Measurements from ENCODE around the gene KCNQ5. TPM values are rescaled to one million over a fixed set of nuclear protein-coding genes. Genes with fewer than 3 reads are reported as not detected.

The KCNQ5 gene
- total RNA-seq, 4 donors from 2014 or later, result 1.1 to 14.6 (median 9.0) TPM

DNA sequence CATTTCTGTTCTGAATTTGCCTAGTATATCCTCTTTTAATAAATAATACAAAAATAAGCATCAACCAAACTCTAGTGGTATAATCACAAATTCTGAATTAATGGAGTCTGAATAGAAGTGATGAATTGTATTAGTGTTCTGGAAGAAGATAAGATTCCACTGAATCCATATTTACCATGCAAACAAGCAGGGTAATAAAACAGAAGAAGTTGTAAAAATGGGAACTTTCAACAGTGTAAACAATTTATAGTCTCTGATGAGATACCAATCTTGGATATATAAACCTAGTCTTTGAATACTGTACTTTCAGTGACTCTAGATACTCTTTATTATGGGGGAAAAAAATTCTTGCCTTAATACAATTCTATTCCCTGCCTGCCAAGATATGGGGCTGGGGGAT lies 405.8 kb downstream of the KCNQ5 start:
- H3K27me3 ChIP-seq, result no peaks in the 10 kb centered on the region
- H3K36me3 ChIP-seq, result no peaks in the 10 kb centered on the region
- H3K4me1 ChIP-seq, result peaks cover 0 to 4% of the 10 kb centered on the region in 2 donors
- TF ChIP-seq, protein P1, sequence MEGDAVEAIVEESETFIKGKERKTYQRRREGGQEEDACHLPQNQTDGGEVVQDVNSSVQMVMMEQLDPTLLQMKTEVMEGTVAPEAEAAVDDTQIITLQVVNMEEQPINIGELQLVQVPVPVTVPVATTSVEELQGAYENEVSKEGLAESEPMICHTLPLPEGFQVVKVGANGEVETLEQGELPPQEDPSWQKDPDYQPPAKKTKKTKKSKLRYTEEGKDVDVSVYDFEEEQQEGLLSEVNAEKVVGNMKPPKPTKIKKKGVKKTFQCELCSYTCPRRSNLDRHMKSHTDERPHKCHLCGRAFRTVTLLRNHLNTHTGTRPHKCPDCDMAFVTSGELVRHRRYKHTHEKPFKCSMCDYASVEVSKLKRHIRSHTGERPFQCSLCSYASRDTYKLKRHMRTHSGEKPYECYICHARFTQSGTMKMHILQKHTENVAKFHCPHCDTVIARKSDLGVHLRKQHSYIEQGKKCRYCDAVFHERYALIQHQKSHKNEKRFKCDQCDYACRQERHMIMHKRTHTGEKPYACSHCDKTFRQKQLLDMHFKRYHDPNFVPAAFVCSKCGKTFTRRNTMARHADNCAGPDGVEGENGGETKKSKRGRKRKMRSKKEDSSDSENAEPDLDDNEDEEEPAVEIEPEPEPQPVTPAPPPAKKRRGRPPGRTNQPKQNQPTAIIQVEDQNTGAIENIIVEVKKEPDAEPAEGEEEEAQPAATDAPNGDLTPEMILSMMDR (IDR thresholded peaks at IDR 0.05), result no peak
- TF ChIP-seq POLR2A (IDR thresholded peaks at IDR 0.05), result no peak
- H3K9me3 ChIP-seq, result no peaks in the 10 kb centered on the region
- no peak overlapping the region for H3K4me3 ChIP-seq (replicated peaks in 1 of 3)
- DNase-seq, result no peak
- no peak overlapping the region for H3K27ac ChIP-seq
- intact Hi-C loops (cut with DNase I), result no loop called here

DNA sequence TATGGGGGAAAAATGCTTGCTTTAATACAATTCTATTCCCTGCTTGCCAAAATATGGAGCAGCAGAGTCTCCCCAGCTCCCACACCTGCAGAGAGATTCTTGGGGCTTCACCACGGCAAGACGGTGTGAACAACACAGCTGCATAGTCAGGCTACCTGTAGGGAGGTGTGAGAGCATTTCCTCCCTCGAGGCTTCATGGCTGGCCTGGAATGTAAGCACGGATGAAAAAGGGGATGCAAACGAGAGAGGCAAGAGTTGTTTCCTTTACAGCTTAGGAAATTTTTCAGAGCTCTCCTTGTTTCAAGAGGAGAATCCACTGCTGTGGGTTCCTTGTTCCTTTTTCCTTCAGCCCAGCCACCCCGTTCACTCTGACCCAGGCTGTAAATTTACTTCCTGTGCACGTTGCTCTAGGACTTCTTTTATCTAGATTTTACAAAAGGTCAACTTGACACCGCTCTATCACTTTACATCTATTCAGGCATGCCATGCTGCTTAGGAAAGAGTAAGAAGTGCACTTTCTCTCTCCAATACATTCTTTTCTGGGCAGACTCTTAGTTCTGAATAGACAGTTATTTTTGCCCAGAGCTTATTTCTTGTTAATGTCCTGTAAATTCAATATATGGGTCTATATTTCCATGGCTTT lies 406.4 kb downstream of the KCNQ5 start:
- no peaks in the 10 kb centered on the region for H3K36me3 ChIP-seq
- H3K9me3 ChIP-seq, result no peaks in the 10 kb centered on the region
- intact Hi-C loops (cut with DNase I), result no loop called here
- 32 to 35% methylated on average over 8 of the region's 8 CpGs for WGBS, 2 donors
- no peaks in the 10 kb centered on the region for H3K4me1 ChIP-seq
- H3K27ac ChIP-seq, result no peak overlapping the region
- DNase-seq, result no peak
- TF ChIP-seq, protein P1 (IDR thresholded peaks at IDR 0.05), result no peak
- no peak for TF ChIP-seq POLR2A (IDR thresholded peaks at IDR 0.05)
- H3K27me3 ChIP-seq, result no peaks in the 10 kb centered on the region
- H3K4me3 ChIP-seq (replicated peaks in 1 of 3), result no peak overlapping the region

DNA sequence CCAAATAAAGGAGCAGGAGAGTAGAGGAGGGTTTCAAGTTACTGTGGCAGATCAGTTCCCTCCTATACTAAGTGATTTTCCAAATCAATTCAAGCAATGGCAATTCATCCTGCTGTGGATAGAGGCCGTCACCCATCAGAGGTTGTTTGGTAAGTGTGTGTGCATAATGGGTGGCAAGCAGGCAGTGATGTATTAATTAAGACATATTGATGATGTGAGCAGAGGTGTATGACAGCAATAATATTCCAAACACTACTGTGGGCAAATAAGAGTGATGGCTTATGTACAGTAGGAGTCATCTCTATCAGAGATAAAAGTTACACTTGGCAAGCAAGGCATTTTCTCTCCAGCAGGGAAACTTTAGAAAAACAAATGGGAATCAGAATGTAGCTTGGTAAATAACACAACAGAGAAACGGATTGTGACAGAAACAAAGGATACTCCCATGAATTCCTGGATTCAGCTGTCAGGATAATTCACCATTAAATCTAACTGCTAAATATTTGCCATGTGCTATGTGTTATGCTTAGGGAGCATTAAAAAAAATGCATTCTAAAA lies 407.1 kb downstream of the KCNQ5 start:
- DNase-seq, result no peak
- Histone ChIP-seq H3K27ac (no peak overlapping the region), H3K4me3 (replicated peaks in 1 of 3) (no peak overlapping the region), H3K9me3 (no peaks in the 10 kb centered on the region), H3K36me3 (no peaks in the 10 kb centered on the region), H3K4me1 (no peaks in the 10 kb centered on the region), H3K27me3 (no peaks in the 10 kb centered on the region)
- intact Hi-C loops (cut with DNase I), result no loop called here
- no peak for TF ChIP-seq POLR2A (IDR thresholded peaks at IDR 0.05)
- TF ChIP-seq, protein P1 (IDR thresholded peaks at IDR 0.05), result no peak
- 80 to 81% methylated on average over 2 of the region's 2 CpGs for WGBS, 2 donors

DNA sequence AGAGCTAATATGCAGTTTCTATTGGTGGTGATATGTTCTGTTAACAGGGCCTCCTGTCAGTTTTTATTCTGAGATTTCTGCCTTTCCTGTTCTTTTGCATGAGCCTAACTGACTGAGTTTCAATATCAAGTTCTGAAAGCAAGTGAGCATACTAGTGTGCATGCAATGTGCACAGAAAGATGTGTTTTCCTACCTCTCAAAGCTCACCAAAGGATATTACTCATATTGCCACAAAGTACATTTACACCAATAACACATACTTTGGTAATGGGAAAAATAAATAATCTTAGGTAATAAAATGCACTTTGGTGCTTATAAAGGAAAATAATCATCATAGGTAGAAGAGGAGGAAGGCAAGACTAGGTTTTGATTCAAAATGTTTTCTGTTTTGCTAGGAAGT lies 408.4 kb downstream of the KCNQ5 start:
- H3K4me1 ChIP-seq, result no peaks in the 10 kb centered on the region
- H3K4me3 ChIP-seq (replicated peaks in 1 of 3), result no peak overlapping the region
- H3K9me3 ChIP-seq, result no peaks in the 10 kb centered on the region
- H3K27ac ChIP-seq, result no peak overlapping the region
- no peaks in the 10 kb centered on the region for H3K27me3 ChIP-seq
- TF ChIP-seq, protein P1 (IDR thresholded peaks at IDR 0.05), result no peak
- no peak for TF ChIP-seq POLR2A (IDR thresholded peaks at IDR 0.05)
- H3K36me3 ChIP-seq, result no peaks in the 10 kb centered on the region
- intact Hi-C loops (cut with DNase I), result no loop called here
- no peak for DNase-seq

All from thyroid gland (tissue), 4 donors.